HG03196 (cell line): Measurements from ENCODE around the gene WIZ.

Source experiments
- ATAC-seq: cut with Tn5 transposase; IDR thresholded peaks from one replicate; pipeline ENCODE4 v1.9.1; 2021; ENCODE audit not compliant: unreplicated experiment

Gene WIZ

DNA sequence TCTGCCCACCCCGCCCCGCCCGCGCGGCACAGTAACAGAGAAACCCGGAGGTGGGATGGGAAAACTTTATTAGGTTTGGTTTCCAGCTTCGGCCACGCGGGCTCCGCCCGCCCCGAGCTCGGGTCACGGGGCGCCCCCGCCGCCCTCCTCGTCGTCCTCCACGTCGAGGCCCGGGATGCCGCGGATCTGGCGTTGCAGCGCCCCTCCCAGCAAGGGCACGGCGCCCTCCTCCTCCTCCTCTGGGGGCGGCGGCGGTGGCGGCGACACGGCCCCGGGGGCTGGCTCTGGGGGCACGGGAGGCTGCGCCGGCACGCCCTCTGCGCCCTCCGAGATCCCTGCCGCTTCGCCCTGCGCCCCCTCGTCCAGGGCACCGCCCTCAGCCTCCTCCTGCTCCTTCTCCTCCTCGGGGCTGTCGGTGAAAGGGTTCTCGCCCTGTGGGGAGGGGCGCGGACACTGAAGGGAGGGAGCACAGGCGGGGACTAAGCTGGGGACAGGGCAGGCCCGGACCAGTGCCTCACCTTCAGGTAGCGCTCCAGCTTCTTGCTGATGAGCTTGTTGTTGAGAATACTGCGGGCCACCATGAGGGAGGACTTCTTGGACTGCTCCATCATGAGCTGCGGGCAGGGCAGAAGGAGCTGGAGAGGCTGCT lies 69.6 kb downstream of the WIZ start:
- peak; percentile 24 for ATAC-seq

- ATAC-seq: peak; percentile 83
Observed at GRCh38 chr19:15379083-15379998, 70.4 kb downstream of the WIZ start, which contains the start of gene AKAP8. TSS of gene AKAP8 (minus strand) at chr19:15379787. CDS start at chr19:15379731, 56 bp downstream.

DNA sequence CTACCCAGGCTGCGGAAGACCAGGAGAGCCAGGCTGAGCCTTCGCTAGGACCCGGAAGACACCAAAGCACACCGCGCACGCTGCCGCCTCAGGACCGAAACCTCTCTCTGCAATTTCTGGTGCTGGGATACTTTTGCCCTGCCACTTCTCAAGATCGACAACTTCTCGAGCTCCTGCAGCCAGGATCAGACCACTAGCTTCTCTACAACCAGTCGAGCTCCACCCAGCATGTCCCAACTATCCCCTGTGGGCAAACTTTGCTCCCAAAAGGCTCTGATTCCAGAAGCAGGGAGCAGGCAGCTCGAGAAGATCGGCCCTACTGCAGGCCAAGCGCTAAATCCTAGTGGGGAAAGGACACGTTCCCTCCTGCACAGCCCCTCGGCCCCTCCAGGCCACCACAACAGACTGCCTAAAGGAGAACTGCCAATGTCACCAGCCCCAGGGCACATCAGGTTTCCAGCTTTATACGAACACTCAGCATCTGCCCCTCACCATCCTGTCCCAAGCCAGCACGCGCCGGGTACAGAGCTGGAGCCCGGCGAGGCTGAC lies 71.1 kb downstream of the WIZ start:
- no peak for ATAC-seq

GRCh38 chr19:15374796-15375440 lies 74.8 kb downstream of the WIZ start:
- ATAC-seq: no peak

GRCh38 chr19:15374105-15374651 lies 75.6 kb downstream of the WIZ start:
- ATAC-seq: no peak

- no peak for ATAC-seq
Observed at GRCh38 chr19:15373644-15374043, 76.1 kb downstream of the WIZ start.

DNA sequence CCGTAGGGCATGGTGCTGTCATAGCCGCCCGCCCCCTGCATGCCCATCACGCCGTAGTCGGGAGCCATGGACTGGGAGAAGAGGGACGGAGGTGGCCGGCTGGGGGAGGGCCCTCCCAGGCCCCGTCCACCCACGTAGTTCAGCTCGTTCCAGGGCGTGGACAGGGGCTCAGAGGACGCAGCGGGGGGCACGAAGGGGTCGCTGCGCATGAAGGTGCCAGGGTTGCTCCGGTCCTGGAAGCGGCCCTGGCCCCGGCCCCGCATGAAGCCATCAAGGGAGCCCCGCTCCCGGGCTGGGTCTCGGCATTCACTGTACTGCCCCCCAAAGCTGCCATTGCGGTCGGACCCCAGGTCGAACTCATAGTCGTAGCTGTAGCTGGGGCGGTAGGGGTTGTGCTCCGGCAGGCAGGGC lies 76.9 kb downstream of the WIZ start:
- ATAC-seq: no peak

DNA sequence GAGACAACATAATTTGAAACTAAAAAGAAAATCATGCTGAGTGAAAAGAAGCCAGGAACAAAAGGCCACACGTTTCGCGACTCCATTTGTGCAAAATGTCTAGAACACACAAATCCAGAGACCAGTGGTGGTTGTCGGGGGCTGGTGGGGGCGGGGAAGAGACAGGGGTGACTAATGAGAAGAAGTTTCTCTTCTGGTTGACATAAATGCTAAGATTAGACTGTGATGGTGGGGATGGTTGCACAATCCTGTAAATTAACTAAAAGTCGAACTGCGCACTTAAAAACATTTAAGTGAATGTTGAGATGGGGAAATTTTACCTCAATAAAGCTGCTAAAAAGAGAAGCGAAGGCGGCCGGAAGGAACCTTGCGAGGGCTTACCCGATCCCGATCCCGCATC lies 77.3 kb downstream of the WIZ start:
- ATAC-seq: no peak

- ATAC-seq: no peak
Observed at GRCh38 chr19:15371786-15372380, 77.9 kb downstream of the WIZ start.

- no peak for ATAC-seq
Observed at GRCh38 chr19:15371119-15371518, 78.6 kb downstream of the WIZ start.
